Karpas-422 (cell line): ENCODE results near the gene RGPD8. TPM values are rescaled to one million over a fixed set of nuclear protein-coding genes. Genes with fewer than 3 reads are reported as not detected.
"Not testable (repeated sequence)": the region's sequence is repeated elsewhere in the genome, so short reads cannot be mapped to it uniquely, and the experiment has no call there.

Source experiments
- DNase-seq: peaks from one replicate; pipeline ENCODE4 v3.0.0-alpha.2; 2015
- H2AFZ ChIP-seq: fragments of 200-600 bp; sonication (generic); 2 replicates; pipeline ENCODE4 v1.6.1; 2014; ENCODE audit warnings: antibody characterized with exemption, low read length, mixed read lengths
- H3K27ac ChIP-seq: fragments of 200-600 bp; sonication (generic); 2 replicates; pipeline ENCODE4 v1.5.1; 2014; ENCODE audit warnings: mild to moderate bottlenecking, low read length, moderate library complexity
- H3K27me3 ChIP-seq: fragments of 200-600 bp; sonication (generic); 2 replicates; pipeline ENCODE4 v1.6.1; 2014; ENCODE audit warnings: low read length, mixed read lengths
- H3K36me3 ChIP-seq: fragments of 200-600 bp; sonication (generic); 2 replicates; pipeline ENCODE4 v1.6.1; 2014; ENCODE audit warnings: low read length, mixed read lengths; ENCODE audit not compliant: insufficient read depth
- H3K4me1 ChIP-seq: fragments of 200-600 bp; sonication (generic); 2 replicates; pipeline ENCODE4 v1.6.1; 2014; ENCODE audit warnings: mild to moderate bottlenecking, low read length, mixed read lengths
- H3K4me2 ChIP-seq: fragments of 200-600 bp; sonication (generic); 2 replicates; pipeline ENCODE4 v1.6.1; 2014; ENCODE audit warnings: low read length, low read depth, mild to moderate bottlenecking; ENCODE audit not compliant: poor library complexity, severe bottlenecking
- H3K4me3 ChIP-seq: fragments of 200-600 bp; sonication (generic); 2 replicates; pipeline ENCODE4 v1.5.1; 2014; ENCODE audit warnings: mild to moderate bottlenecking, antibody characterized with exemption, low read length, mixed read lengths
- H3K79me2 ChIP-seq: fragments of 200-600 bp; sonication (generic); 2 replicates; pipeline ENCODE4 v1.6.1; 2014; ENCODE audit warnings: mild to moderate bottlenecking, low read length, mixed read lengths
- H3K9ac ChIP-seq: fragments of 200-600 bp; sonication (generic); 2 replicates; pipeline ENCODE4 v1.6.0; 2014; ENCODE audit warnings: low read length
- H3K9me2 ChIP-seq: fragments of 200-600 bp; sonication (generic), shearing (Covaris generic); replicated peaks from 2 replicates; pipeline ENCODE4 v1.6.0; 2014; ENCODE audit warnings: mild to moderate bottlenecking, low read length, moderate library complexity; ENCODE audit not compliant: insufficient read depth
- H3K9me3 ChIP-seq: fragments of 300-700, 200-600 bp; sonication (generic); 2 replicates; pipeline ENCODE4 v1.6.1; 2014; ENCODE audit warnings: low read length, mixed read lengths
- H4K20me1 ChIP-seq: fragments of 200-600 bp; sonication (generic); 2 replicates; pipeline ENCODE4 v1.6.1; 2014; ENCODE audit warnings: mild to moderate bottlenecking, antibody characterized with exemption, low read length, low read depth; ENCODE audit not compliant: insufficient read depth
- total RNA-seq: library from RNA; depleted of rRNA; stranded (reverse); fragments of >200 nt; shearing (Covaris generic); gene quantifications from 2 replicates; pipeline ENCODE4 v1.2.3, GENCODE V29; 2014; ENCODE audit warnings: low replicate concordance

Gene RGPD8
- total RNA-seq, 1 experiment from 2014 or later: not detected

- H3K27me3 ChIP-seq, H3K9ac ChIP-seq, H3K27ac ChIP-seq, H3K9me3 ChIP-seq, H3K4me3 ChIP-seq, H3K36me3 ChIP-seq, H3K9me2 ChIP-seq, H2AFZ ChIP-seq, H3K4me1 ChIP-seq, H3K79me2 ChIP-seq, H4K20me1 ChIP-seq, H3K4me2 ChIP-seq: not testable (repeated sequence)
- DNase-seq: peak; percentile 29
These were observed 81.2 kb downstream of the RGPD8 start for GRCh38 chr2:112352292-112352691.

- Histone ChIP-seq H3K9me3 (no peaks in the 10 kb centered on the region), H3K79me2 (no peaks in the 10 kb centered on the region), H3K27ac (no peak overlapping the region), H3K4me2 (no peak overlapping the region), H3K36me3 (no peaks in the 10 kb centered on the region), H2AFZ (no peak overlapping the region), H3K9ac (no peak overlapping the region), H3K4me1 (no peaks in the 10 kb centered on the region), H4K20me1 (no peaks in the 10 kb centered on the region), H3K9me2 (no peaks in the 10 kb centered on the region), H3K27me3 (no peaks in the 10 kb centered on the region), H3K4me3 (no peak overlapping the region)
- DNase-seq: no peak
These were observed 88.1 kb downstream of the RGPD8 start for GRCh38 chr2:112345030-112346027.

- H3K9me3 ChIP-seq: no peaks in the 10 kb centered on the region
- no peak overlapping the region for H3K4me3 ChIP-seq
- no peaks in the 10 kb centered on the region for H4K20me1 ChIP-seq
- no peaks in the 10 kb centered on the region for H3K4me1 ChIP-seq
- DNase-seq: no peak
- H3K36me3 ChIP-seq: no peaks in the 10 kb centered on the region
- H2AFZ ChIP-seq: no peak overlapping the region
- no peaks in the 10 kb centered on the region for H3K79me2 ChIP-seq
- no peak overlapping the region for H3K27ac ChIP-seq
- no peak overlapping the region for H3K9ac ChIP-seq
- no peaks in the 10 kb centered on the region for H3K27me3 ChIP-seq
- no peak overlapping the region for H3K4me2 ChIP-seq
- no peaks in the 10 kb centered on the region for H3K9me2 ChIP-seq
These were observed 89.4 kb downstream of the RGPD8 start for GRCh38 chr2:112343827-112344585.

GRCh38 chr2:112342067-112342550, 91.3 kb downstream of the RGPD8 start:
- no peaks in the 10 kb centered on the region for H3K27me3 ChIP-seq
- no peak overlapping the region for H2AFZ ChIP-seq
- H3K9me2 ChIP-seq: no peaks in the 10 kb centered on the region
- H3K36me3 ChIP-seq: no peaks in the 10 kb centered on the region
- no peak overlapping the region for H3K4me2 ChIP-seq
- H3K9ac ChIP-seq: no peak overlapping the region
- H3K4me1 ChIP-seq: no peaks in the 10 kb centered on the region
- no peaks in the 10 kb centered on the region for H3K9me3 ChIP-seq
- DNase-seq: no peak
- no peak overlapping the region for H3K4me3 ChIP-seq
- H4K20me1 ChIP-seq: no peaks in the 10 kb centered on the region
- no peak overlapping the region for H3K27ac ChIP-seq
- no peaks in the 10 kb centered on the region for H3K79me2 ChIP-seq

- Histone ChIP-seq H4K20me1 (no peaks in the 10 kb centered on the region), H3K4me2 (no peak overlapping the region), H3K9ac (no peak overlapping the region), H3K9me2 (no peaks in the 10 kb centered on the region), H3K27me3 (no peaks in the 10 kb centered on the region), H3K4me3 (no peak overlapping the region), H3K36me3 (no peaks in the 10 kb centered on the region), H3K9me3 (no peaks in the 10 kb centered on the region), H3K4me1 (no peaks in the 10 kb centered on the region), H2AFZ (no peak overlapping the region), H3K79me2 (no peaks in the 10 kb centered on the region), H3K27ac (no peak overlapping the region)
- no peak for DNase-seq
These were observed 92.8 kb downstream of the RGPD8 start for GRCh38 chr2:112340475-112341267.

- H3K9me2 ChIP-seq: no peaks in the 10 kb centered on the region
- no peak overlapping the region for H3K9ac ChIP-seq
- H3K4me2 ChIP-seq: no peak overlapping the region
- no peak for DNase-seq
- H3K27ac ChIP-seq: no peak overlapping the region
- no peak overlapping the region for H3K4me3 ChIP-seq
- no peaks in the 10 kb centered on the region for H3K4me1 ChIP-seq
- H3K9me3 ChIP-seq: no peaks in the 10 kb centered on the region
- H3K79me2 ChIP-seq: no peaks in the 10 kb centered on the region
- no peak overlapping the region for H2AFZ ChIP-seq
- no peaks in the 10 kb centered on the region for H4K20me1 ChIP-seq
- no peaks in the 10 kb centered on the region for H3K27me3 ChIP-seq
- no peaks in the 10 kb centered on the region for H3K36me3 ChIP-seq
These were observed 93.5 kb downstream of the RGPD8 start for GRCh38 chr2:112339986-112340385.

GRCh38 chr2:112335600-112335999, 97.8 kb downstream of the RGPD8 start:
- Histone ChIP-seq H3K27ac (no peak overlapping the region), H4K20me1 (no peaks in the 10 kb centered on the region), H3K4me2 (no peak overlapping the region), H3K4me3 (no peak overlapping the region), H2AFZ (no peak overlapping the region), H3K36me3 (no peaks in the 10 kb centered on the region), H3K79me2 (no peaks in the 10 kb centered on the region), H3K9me3 (no peaks in the 10 kb centered on the region), H3K9ac (no peak overlapping the region), H3K9me2 (no peaks in the 10 kb centered on the region), H3K4me1 (no peaks in the 10 kb centered on the region), H3K27me3 (no peaks in the 10 kb centered on the region)
- no peak for DNase-seq
